NT2/D1 (cell line): ENCODE data around the gene LIN28B.

ENCODE experiments used
- DNase-seq: peaks from one replicate; pipeline ENCODE4 v3.0.0-alpha.2; 2011; ENCODE audit warnings: low read depth, low spot score
- H3K27me3 ChIP-seq: 2 replicates; pipeline ENCODE4 v1.6.0; 2011; ENCODE audit warnings: mild to moderate bottlenecking; ENCODE audit not compliant: insufficient read length, insufficient read depth
- H3K36me3 ChIP-seq: 2 replicates; pipeline ENCODE4 v1.6.1; 2011; ENCODE audit warnings: mild to moderate bottlenecking, low read length, mixed read lengths; ENCODE audit not compliant: insufficient read depth, insufficient read length
- H3K4me1 ChIP-seq: 2 replicates; pipeline ENCODE4 v1.5.1; 2011; ENCODE audit not compliant: insufficient read depth, insufficient read length
- H3K4me3 ChIP-seq: 2 replicates; pipeline ENCODE4 v1.5.1; 2011; ENCODE audit warnings: low read depth; ENCODE audit not compliant: insufficient read length
- H3K9ac ChIP-seq: 2 replicates; pipeline ENCODE4 v1.6.0; 2011; ENCODE audit warnings: low read depth; ENCODE audit not compliant: insufficient read length
- H3K9me3 ChIP-seq: 2 replicates; pipeline ENCODE4 v1.5.1; 2011; ENCODE audit warnings: mild to moderate bottlenecking, low read length; ENCODE audit not compliant: insufficient read depth
- SUZ12 ChIP-seq: IDR thresholded peaks from 2 replicates; pipeline ENCODE4 v1.6.1; 2011; ENCODE audit not compliant: insufficient read length, insufficient read depth; ENCODE audit errors: extremely low read depth
- YY1 ChIP-seq: IDR thresholded peaks from 2 replicates; pipeline ENCODE4 v1.6.1; 2011; ENCODE audit not compliant: insufficient read length, insufficient read depth
- ZNF274 ChIP-seq: IDR thresholded peaks from 2 replicates; pipeline ENCODE4 v1.6.1; 2011; ENCODE audit warnings: mild to moderate bottlenecking, low read depth, low read length

The LIN28B gene

DNA sequence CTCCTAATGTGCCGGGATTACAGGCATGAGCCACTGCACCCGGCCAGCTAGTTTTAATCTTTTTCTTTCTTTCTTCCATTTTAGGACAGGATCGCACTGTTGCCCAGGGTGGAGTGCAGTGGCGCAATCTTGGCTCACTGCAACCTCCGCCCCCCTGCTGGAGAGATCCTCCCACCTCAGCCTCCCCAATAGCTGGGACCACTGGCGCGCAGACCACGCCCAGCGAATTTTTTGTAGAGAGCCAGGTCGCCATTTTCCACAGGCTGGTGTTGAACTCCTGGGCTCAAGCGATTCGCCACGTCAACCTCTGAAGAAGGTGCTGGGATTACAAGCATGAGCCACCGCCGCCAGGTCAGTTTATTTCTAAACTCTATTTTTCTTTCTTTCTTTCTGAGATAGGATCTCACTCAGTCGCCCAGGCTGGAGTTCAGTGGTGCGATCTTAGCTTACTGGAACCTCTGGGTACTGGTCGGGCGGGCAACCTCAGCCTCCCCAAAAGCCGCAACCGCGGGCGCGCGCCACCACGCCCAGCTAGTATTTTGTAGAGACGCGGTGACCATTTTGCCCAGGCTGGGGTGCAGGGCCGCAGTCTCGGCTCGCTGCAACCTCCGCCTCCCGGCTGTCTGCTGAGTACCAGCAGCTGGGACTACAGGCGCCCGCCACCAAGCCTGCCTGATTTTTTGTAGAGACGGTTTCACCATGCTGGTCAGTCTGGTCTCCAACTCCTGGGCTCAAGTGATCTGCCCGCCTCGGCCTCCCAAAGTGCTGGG is 20.0 kb upstream of the LIN28B start:
- H3K27me3 ChIP-seq = no peaks in the 10 kb centered on the region
- no peak overlapping the region for H3K9ac ChIP-seq
- H3K4me3 ChIP-seq = no peak overlapping the region
- no peaks in the 10 kb centered on the region for H3K4me1 ChIP-seq
- H3K36me3 ChIP-seq = peaks cover 2% of the 10 kb centered on the region
- no peak for DNase-seq
- TF ChIP-seq YY1 (no peak), ZNF274 (no peak), SUZ12 (no peak)
- H3K9me3 ChIP-seq = no peaks in the 10 kb centered on the region

DNA sequence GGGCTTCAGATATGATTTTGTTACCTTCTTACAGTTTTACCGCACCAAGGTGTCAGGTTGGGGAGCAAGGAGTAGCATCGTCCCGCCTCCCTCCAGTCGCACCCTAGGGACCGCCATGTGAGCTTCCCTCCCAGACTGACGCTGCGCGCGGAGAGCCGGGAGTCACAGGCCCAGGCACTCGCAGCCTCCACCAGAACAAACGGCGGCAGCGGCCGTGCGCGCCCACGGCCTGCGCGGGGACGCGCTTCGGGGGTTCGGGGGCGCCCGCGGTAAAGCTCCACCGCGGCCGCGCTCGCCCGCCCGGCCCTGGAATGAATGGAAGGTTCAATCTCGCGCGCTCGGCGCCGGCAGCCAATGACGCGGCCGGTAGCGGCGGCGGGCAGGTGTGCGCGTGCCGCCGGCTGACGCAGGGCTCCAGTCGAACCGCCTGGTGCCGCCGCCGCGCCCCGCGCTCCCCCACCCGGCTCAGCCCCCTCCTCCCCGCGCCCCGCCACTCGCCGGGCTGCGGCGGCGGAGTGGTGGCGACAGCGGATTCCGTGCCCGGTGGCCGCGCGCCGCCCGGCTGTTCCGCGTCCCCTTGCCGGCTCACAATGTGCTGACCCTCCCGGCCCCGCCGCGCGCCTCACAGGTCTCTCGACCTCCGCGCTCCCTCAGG is 16.5 kb upstream of the LIN28B start:
- DNase-seq = no peak
- Histone ChIP-seq H3K4me1 (no peaks in the 10 kb centered on the region), H3K4me3 (peak overlapping the region; percentile 62), H3K9me3 (no peaks in the 10 kb centered on the region), H3K9ac (peak overlapping the region; percentile 83), H3K27me3 (no peaks in the 10 kb centered on the region), H3K36me3 (peaks cover 2% of the 10 kb centered on the region)
- TF ChIP-seq YY1 (no peak), ZNF274 (no peak), SUZ12 (no peak)

DNA sequence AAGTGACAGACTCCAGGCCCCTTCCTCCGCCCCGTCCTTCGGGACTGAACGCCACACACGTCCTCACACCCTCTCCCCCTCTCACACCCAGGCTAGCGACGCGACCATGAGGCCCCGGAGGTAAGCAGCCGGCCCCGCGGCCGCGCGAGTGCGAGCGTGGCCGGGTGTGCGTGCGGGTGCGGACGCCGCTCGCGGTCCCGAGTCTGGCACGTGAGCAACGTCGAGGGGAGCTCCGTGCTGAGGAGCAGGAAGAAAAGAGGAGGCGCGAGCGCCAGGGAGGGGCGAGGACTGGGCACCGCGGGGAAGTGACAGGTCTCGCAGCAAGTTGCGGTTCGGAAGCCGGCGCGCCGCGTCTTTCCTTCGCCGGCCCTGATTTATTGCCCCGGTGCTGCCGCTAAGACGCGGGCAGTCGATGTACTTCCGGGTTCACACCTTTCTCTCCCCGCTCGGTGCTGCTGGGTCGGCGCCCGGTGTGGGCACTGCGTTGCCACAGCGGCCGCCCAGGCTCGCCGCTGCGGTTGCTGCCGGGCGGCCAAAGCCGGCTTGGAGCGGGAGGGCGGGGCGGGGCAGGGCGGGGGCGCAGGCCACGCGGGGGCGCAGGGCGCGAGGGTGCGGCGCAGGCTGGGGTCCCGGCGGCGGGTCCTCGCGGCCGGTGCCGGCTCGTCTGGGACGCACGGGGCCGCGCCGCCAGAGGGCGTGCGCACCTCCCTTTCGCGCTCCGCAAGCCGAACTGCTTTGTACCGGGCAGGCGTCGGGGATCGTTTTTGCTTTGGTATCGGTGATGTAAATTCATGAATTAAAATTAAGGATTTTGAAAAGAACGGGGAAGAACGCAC is 15.8 kb upstream of the LIN28B start:
- Histone ChIP-seq H3K9me3 (no peaks in the 10 kb centered on the region), H3K4me1 (no peaks in the 10 kb centered on the region), H3K4me3 (peak overlapping the region; percentile 62), H3K36me3 (peaks cover 2% of the 10 kb centered on the region), H3K9ac (peak overlapping the region; percentile 83), H3K27me3 (no peaks in the 10 kb centered on the region)
- no peak for DNase-seq
- TF ChIP-seq YY1 (no peak), ZNF274 (no peak), SUZ12 (no peak)

DNA sequence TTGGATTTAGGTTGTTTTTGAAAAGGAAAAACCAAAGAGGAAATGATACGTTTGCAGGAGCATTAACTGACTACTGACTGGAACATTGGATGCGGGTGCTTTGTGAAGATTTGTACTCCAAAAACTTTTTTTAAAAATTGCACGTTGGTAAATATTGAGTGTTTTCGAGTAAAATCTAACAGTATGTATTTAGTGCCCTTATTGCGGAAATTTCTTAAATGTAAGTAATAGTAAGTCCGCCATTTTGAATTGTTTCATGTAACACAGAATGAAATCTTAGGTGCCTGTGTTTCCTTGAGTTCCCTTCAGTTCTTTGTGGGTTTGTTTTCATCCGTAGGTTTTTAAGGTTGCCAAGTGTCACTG is 15.2 kb upstream of the LIN28B start:
- DNase-seq = no peak
- Histone ChIP-seq H3K9me3 (no peaks in the 10 kb centered on the region), H3K27me3 (no peaks in the 10 kb centered on the region), H3K4me3 (peak overlapping the region; percentile 61), H3K9ac (peak overlapping the region; percentile 24), H3K4me1 (no peaks in the 10 kb centered on the region), H3K36me3 (peaks cover 2% of the 10 kb centered on the region)
- TF ChIP-seq ZNF274 (no peak), YY1 (peak; percentile 30)

DNA sequence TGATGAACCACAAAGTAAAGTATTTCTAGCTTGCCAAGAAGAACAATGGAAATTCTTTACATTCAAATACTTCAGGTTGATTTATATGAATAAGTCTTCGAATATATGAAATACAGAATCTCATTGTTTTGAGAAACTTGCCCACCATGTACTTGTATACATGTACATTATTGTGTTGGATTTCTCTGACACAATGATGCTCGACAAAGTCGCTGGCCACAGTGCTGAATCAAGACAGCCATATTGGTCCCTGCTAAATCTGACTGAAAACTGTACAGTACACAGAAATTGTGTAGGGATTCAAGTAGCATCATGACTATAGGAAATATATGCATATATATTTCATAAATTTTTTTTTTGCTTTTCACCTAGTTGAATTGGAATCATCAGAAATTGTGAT is 13.1 kb upstream of the LIN28B start:
- TF ChIP-seq ZNF274 = no peak
- no peak for TF ChIP-seq YY1
- no peak for TF ChIP-seq SUZ12
- no peak for DNase-seq
- no peak overlapping the region for H3K4me3 ChIP-seq
- H3K4me1 ChIP-seq = no peaks in the 10 kb centered on the region
- no peak overlapping the region for H3K9ac ChIP-seq
- H3K9me3 ChIP-seq = no peaks in the 10 kb centered on the region
- no peaks in the 10 kb centered on the region for H3K27me3 ChIP-seq
- H3K36me3 ChIP-seq = no peaks in the 10 kb centered on the region

GRCh38 chr6:104949206-104949605 is 7.7 kb upstream of the LIN28B start:
- Histone ChIP-seq H3K4me1 (no peaks in the 10 kb centered on the region), H3K9me3 (no peaks in the 10 kb centered on the region), H3K4me3 (no peak overlapping the region), H3K36me3 (no peaks in the 10 kb centered on the region), H3K27me3 (no peaks in the 10 kb centered on the region), H3K9ac (no peak overlapping the region)
- no peak for DNase-seq
- TF ChIP-seq YY1 (no peak), SUZ12 (no peak), ZNF274 (no peak)

DNA sequence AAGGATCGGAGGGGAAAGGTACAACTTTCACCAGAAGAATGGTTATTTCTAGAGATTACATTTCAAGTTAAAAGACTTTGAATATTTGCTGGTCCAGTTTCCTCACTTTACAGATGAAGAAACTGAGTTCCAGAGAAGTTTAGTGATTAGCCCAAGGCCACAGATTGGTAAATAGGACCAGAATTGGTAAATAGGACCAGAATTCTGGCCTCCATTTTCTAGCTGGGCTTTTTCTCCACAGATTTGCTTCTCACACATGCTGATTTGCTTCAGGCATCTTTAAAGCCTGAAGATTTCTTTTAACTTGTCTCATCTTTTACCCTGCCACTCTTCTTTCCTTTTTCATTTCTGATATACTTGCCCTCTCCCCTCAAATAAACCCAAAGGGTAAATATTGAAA is 5.2 kb upstream of the LIN28B start:
- no peak overlapping the region for H3K4me3 ChIP-seq
- no peak overlapping the region for H3K9ac ChIP-seq
- no peaks in the 10 kb centered on the region for H3K36me3 ChIP-seq
- no peaks in the 10 kb centered on the region for H3K27me3 ChIP-seq
- TF ChIP-seq SUZ12 (no peak), ZNF274 (no peak), YY1 (no peak)
- H3K4me1 ChIP-seq = no peaks in the 10 kb centered on the region
- H3K9me3 ChIP-seq = no peaks in the 10 kb centered on the region
- no peak for DNase-seq
